22Rv1 (cell line): Measurements from ENCODE around the gene PPP4R4.

ENCODE experiments used
- CTCF ChIP-seq: fragments of 450-650 bp; IDR thresholded peaks from 2 replicates; pipeline ENCODE4 v1.5.1; 2017; ENCODE audit warnings: mild to moderate bottlenecking
- ZFX ChIP-seq: fragments of 450-650 bp; IDR thresholded peaks from 2 replicates; pipeline ENCODE4 v1.6.1; 2017; ENCODE audit warnings: antibody characterized with exemption, borderline replicate concordance

GRCh38 chr14:94298130-94298529 is 124.0 kb downstream of the PPP4R4 start:
- TF ChIP-seq CTCF, result no peak
- no peak for TF ChIP-seq ZFX
